Measurements from ENCODE around the gene CRIP2.

- TF ChIP-seq CTCF (conservative IDR thresholded peaks at IDR 0.05 in 1 of 2, IDR thresholded peaks at IDR 0.05 in 1 of 2; ENCODE audit: extremely low read depth in 1 of 2, insufficient read depth in 1 of 2, low read depth in 1 of 2, low read length in 2 of 2) (no peak), EZH2 (IDR thresholded peaks at IDR 0.05; ENCODE audit: borderline replicate concordance, low read length) (no peak)
Observed at GRCh38 chr14:105467249-105467941, 7.2 kb upstream of the CRIP2 start.

Measured in mammary epithelial cell (primary cell).